KMS-11 (cell line): ENCODE results near the gene ANKRD44.

Experiments
- H2AFZ ChIP-seq: fragments of 200-600 bp; sonication (generic); 2 replicates; pipeline ENCODE4 v1.6.1; 2016; ENCODE audit warnings: antibody characterized with exemption, mixed run types, low read depth
- H3K27ac ChIP-seq: fragments of 200-600 bp; sonication (generic); 2 replicates; pipeline ENCODE4 v1.6.1; 2016; ENCODE audit warnings: mild to moderate bottlenecking, mixed run types
- H3K27me3 ChIP-seq: fragments of 200-600 bp; sonication (generic); 2 replicates; pipeline ENCODE4 v1.6.1; 2017; ENCODE audit warnings: mild to moderate bottlenecking, low read depth, mixed run types, moderate library complexity; ENCODE audit not compliant: insufficient read depth
- H3K36me3 ChIP-seq: fragments of 200-600 bp; sonication (generic); 2 replicates; pipeline ENCODE4 v1.6.1; 2017; ENCODE audit warnings: mild to moderate bottlenecking, mixed run types; ENCODE audit not compliant: insufficient read depth
- H3K4me1 ChIP-seq: fragments of 200-600 bp; sonication (generic); 2 replicates; pipeline ENCODE4 v1.6.1; 2016; ENCODE audit warnings: mild to moderate bottlenecking, low read depth, mixed run types; ENCODE audit not compliant: poor library complexity, severe bottlenecking
- H3K4me2 ChIP-seq: fragments of 200-600 bp; sonication (generic); 2 replicates; pipeline ENCODE4 v1.7.0; 2016; ENCODE audit warnings: mild to moderate bottlenecking, mixed run types
- H3K4me3 ChIP-seq: fragments of 200-600 bp; sonication (generic); IDR thresholded peaks from 2 replicates; pipeline ENCODE4 v1.6.1; 2017; ENCODE audit warnings: low read depth, low read length, mixed read lengths; ENCODE audit not compliant: insufficient read depth
- H3K79me2 ChIP-seq: fragments of 200-600 bp; sonication (generic); 2 replicates; pipeline ENCODE4 v1.6.1; 2016; ENCODE audit warnings: low read depth, mixed run types; ENCODE audit not compliant: insufficient read depth
- H3K9ac ChIP-seq: fragments of 200-600 bp; sonication (generic); 2 replicates; pipeline ENCODE4 v1.6.1; 2016; ENCODE audit warnings: mild to moderate bottlenecking, mixed run types
- H4K20me1 ChIP-seq: fragments of 200-600 bp; sonication (generic); 2 replicates; pipeline ENCODE4 v1.6.1; 2016; ENCODE audit warnings: mild to moderate bottlenecking, mixed run types; ENCODE audit not compliant: insufficient read depth
- CTCF ChIP-seq: fragments of 200-600 bp; sonication (generic); conservative IDR thresholded peaks from 2 replicates; pipeline ENCODE4 v1.6.1; 2017; ENCODE audit warnings: low read depth, mild to moderate bottlenecking, antibody characterized with exemption, low read length, moderate library complexity, mixed read lengths

ANKRD44 gene

DNA sequence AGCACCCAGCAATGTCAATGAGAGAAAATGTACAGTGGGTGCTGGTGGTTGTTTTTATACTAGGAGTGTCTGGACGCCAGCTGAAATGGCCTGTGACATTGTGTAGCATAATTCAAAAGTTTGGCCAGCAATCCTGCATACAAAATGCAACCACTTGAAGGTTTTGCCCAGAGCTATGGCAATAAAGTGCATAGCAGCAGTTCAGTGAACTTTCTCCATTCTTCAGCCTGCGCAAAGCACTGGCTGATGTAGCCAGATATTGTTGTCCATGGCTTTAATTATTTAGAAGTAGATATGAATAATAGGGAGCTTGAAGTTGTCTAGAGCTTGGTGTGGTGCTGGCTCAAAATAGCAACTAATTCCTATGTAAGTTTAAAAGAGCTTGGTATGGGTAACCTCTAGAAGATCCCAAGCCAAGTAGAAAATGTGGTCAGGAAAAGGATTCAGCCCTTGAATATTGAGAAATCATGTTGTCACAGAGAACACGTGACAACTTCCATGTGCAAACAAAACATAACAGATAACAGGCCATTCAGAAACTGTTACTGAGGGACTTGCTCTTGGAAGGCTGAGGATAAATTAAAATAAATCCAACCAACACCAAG is 350.7 kb downstream of the ANKRD44 start:
- Histone ChIP-seq H3K27ac (no peak overlapping the region), H3K36me3 (no peaks in the 10 kb centered on the region), H4K20me1 (no peaks in the 10 kb centered on the region), H3K4me1 (peaks cover 6% of the 10 kb centered on the region), H3K9ac (no peak overlapping the region), H3K4me2 (no peak overlapping the region), H3K27me3 (no peaks in the 10 kb centered on the region), H3K79me2 (no peaks in the 10 kb centered on the region), H2AFZ (no peak overlapping the region), H3K4me3 (no peak overlapping the region)
- no peak for TF ChIP-seq CTCF

DNA sequence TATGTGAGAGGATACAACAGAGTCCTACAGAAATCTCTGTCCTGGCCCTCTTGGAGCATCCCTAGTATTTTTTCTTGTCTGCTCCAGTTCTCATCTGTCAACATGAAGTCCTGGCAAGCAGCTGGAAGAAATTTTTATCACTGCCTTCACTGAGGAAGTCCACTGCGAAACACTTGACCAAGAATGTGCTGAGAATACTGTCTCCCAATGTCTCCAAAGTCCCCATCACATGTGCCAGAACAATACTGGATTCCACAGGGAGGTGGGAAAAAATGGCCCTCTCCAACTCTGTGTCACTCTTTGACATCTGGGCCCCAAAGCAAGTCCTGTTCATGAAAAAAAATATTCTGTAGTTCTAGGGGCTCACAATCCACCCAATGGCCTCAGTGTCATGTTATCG is 351.3 kb downstream of the ANKRD44 start:
- Histone ChIP-seq H2AFZ (no peak overlapping the region), H3K27me3 (no peaks in the 10 kb centered on the region), H3K36me3 (no peaks in the 10 kb centered on the region), H3K4me1 (peaks cover 6% of the 10 kb centered on the region), H3K9ac (no peak overlapping the region), H3K27ac (no peak overlapping the region), H3K79me2 (no peaks in the 10 kb centered on the region), H3K4me2 (no peak overlapping the region), H3K4me3 (no peak overlapping the region), H4K20me1 (no peaks in the 10 kb centered on the region)
- no peak for TF ChIP-seq CTCF

- H3K27ac ChIP-seq, result no peak overlapping the region
- H3K4me3 ChIP-seq, result no peak overlapping the region
- no peaks in the 10 kb centered on the region for H3K27me3 ChIP-seq
- H2AFZ ChIP-seq, result no peak overlapping the region
- no peaks in the 10 kb centered on the region for H3K79me2 ChIP-seq
- peaks cover 6% of the 10 kb centered on the region for H3K4me1 ChIP-seq
- no peak for TF ChIP-seq CTCF
- H4K20me1 ChIP-seq, result no peaks in the 10 kb centered on the region
- no peaks in the 10 kb centered on the region for H3K36me3 ChIP-seq
- no peak overlapping the region for H3K9ac ChIP-seq
- H3K4me2 ChIP-seq, result no peak overlapping the region
These were observed 352.6 kb downstream of the ANKRD44 start for GRCh38 chr2:196957881-196958525.

DNA sequence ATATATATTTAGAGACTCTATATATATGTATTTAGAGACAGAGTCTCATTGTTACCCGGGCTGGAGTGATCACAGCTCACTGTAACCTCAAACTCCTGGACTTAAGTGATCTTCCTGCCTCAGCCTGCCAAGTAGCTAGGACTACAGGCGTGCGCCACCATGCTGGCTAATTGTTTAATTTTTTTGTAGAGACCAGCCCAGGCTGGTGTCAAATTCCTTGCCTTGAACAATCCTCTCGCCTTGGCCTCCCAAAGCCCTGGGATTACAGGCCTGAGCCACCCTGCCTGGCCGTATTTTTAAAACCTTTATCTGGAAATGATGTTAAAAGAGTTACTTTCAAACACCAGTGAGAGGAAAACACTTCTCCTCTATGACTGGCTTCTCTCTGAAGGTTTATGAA is 353.1 kb downstream of the ANKRD44 start:
- no peak for TF ChIP-seq CTCF
- peaks cover 6% of the 10 kb centered on the region for H3K4me1 ChIP-seq
- H3K9ac ChIP-seq, result no peak overlapping the region
- H3K4me2 ChIP-seq, result no peak overlapping the region
- H3K79me2 ChIP-seq, result no peaks in the 10 kb centered on the region
- no peak overlapping the region for H2AFZ ChIP-seq
- H4K20me1 ChIP-seq, result no peaks in the 10 kb centered on the region
- H3K27ac ChIP-seq, result no peak overlapping the region
- no peaks in the 10 kb centered on the region for H3K27me3 ChIP-seq
- H3K36me3 ChIP-seq, result no peaks in the 10 kb centered on the region
- no peak overlapping the region for H3K4me3 ChIP-seq
